GM11168 (cell line): ENCODE measurements around the gene CACNA1B.
"Not testable (repeated sequence)": the region's sequence is repeated elsewhere in the genome, so short reads cannot be mapped to it uniquely, and the experiment has no call there.

Experiments
- in situ Hi-C: fragments of 300-500 bp; cut with MboI; formaldehyde crosslinking; loops from one replicate; pipeline ENCODE4 v1.12.0; 2022; ENCODE audit warnings: low sequenced_read_pairs; ENCODE audit not compliant: unreplicated experiment

Gene CACNA1B

DNA sequence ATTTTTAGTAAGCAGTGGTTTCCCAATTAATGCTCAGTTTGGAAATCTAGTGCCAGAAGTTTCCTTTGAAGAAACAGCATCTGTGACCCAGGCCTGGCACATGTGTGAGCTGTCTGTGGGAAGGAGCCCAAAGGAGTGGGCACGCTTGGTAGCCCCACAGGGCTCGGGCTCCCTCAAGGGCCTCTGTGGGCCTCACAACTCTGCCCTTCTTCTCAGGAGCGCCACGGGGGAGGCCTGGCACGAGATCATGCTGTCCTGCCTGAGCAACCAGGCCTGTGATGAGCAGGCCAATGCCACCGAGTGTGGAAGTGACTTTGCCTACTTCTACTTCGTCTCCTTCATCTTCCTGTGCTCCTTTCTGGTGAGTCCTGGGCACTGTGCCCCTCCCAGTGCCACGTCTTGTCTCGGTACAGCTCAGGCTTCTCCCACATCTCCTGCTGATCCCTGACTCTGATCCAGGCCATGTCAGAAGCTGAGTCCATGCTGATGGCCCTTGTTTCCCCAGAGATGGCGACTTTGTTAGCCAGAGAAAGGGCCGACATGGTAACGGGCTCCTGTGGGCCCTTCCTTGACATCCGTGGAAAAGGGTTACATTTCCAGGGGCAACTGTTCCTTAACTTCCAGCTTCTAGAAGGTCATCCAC, 200.4 kb downstream of the CACNA1B start:
- in situ Hi-C loops = no loop called here

GRCh38 chr9:138078846-138079245, 201.3 kb downstream of the CACNA1B start:
- in situ Hi-C loops = no loop called here

- in situ Hi-C loops = no loop called here
These were observed 203.4 kb downstream of the CACNA1B start for GRCh38 chr9:138080979-138081378.

GRCh38 chr9:138082918-138083636, 205.5 kb downstream of the CACNA1B start:
- in situ Hi-C loops = no loop called here

- in situ Hi-C loops = no loop called here
These were observed 206.3 kb downstream of the CACNA1B start for GRCh38 chr9:138083873-138084272.

DNA sequence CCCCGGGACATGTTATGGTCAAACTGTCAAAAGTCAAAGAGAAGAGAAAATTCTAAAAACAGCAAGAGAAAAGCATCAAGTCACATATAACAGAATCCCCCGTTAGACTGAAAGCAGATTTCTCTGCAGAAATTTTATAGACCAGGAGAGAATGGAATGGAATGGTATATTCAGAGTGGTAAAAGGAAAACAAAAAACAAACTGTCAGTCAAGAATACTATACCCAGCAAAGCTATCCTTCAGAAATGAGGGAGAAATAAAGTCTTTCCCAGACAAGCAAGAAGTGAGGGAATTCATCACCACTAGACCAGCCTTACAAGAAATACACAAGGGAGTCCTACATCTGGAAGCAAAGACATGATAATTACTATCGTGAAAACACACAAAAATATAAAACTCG, 208.0 kb downstream of the CACNA1B start:
- in situ Hi-C loops = no loop called here

GRCh38 chr9:138092057-138092456, 214.5 kb downstream of the CACNA1B start:
- in situ Hi-C loops = not testable (repeated sequence)

DNA sequence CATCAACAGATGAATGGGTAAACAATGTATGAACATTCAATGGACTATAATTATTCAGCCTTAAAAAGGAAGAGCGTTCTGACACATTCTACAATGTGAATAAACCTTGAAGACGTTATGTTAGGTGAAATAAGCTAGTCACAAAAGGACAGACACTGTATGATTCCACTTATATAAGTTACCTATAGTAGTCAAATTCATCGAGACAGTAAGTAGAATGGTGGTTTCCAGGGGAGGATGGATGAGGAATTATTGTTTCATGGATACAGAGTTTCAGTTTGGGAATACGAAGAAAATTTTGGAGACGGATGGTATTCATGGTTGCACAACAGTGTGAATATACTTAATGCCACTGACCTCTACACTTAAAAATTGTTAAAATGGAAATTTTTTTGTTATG, 216.4 kb downstream of the CACNA1B start:
- in situ Hi-C loops = no loop called here

DNA sequence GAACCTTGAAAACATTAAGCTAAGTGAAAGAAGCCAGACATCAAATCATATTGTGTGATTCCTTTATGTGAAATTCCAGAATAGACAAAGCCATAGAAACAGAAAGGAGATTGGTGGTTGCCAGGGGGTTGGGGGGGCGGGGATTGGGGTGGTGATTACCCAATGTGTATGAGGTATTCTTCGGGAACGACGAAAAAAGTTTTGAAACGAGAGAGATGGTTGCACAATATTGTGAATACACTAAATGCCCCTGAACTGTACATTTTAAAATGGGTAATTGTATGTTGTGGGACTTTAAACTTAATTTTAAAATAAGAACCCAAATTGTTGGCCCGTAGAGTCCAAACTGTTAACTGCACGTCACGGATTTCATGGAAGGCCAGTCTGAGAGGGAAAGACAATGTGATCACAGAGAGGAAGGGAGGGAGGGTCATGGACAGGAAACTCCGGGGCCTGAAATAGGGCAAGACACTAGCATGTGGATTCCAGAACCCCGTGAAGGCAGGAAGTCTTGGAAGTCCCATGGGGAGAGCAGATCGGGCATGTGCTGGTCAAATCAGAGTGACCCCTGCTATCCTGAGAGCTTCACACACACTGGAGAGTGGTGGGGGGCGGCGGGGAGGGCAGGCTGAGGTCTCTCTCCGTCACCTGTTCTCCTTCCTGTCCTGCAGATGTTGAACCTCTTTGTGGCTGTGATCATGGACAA, 218.4 kb downstream of the CACNA1B start:
- in situ Hi-C loops = no loop called here

DNA sequence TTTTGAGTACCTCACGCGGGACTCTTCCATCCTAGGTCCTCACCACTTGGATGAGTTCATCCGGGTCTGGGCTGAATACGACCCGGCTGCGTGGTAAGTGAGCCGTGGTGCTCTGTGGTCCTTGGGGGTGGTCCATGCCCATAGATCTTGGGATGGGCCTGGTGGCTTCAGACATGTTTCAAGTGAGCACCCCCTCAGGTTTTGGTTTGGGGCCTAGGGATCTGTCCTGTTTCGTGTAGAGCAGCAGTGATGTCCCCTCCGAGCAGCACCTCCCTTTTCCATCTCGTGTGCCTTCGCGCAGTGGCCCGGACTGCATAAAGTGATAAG, 218.9 kb downstream of the CACNA1B start:
- in situ Hi-C loops = no loop called here

DNA sequence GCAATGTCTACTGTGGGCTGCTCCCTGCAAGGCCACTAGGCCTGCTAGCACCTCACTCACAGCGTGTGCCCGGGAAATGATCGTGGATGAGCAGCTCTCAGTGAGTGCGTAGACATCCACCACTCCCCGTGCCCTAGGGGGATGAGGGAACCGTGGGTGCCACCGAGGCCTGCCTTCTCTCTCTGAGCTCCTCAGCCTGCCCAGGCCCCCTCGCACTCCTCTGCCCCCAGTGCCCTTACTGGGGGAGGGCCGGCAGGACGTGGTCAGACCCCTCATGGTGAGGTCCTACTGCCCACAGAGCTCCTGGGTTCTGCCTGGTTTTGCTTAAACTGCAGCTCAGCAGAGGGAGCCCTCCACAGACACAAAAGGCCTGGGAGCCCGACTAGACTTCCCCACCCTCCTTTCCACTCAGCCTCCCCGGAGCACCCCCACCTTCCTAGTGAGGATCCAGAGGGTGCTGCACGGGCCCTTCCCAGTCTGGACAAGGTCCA, 220.0 kb downstream of the CACNA1B start:
- in situ Hi-C loops = no loop called here

DNA sequence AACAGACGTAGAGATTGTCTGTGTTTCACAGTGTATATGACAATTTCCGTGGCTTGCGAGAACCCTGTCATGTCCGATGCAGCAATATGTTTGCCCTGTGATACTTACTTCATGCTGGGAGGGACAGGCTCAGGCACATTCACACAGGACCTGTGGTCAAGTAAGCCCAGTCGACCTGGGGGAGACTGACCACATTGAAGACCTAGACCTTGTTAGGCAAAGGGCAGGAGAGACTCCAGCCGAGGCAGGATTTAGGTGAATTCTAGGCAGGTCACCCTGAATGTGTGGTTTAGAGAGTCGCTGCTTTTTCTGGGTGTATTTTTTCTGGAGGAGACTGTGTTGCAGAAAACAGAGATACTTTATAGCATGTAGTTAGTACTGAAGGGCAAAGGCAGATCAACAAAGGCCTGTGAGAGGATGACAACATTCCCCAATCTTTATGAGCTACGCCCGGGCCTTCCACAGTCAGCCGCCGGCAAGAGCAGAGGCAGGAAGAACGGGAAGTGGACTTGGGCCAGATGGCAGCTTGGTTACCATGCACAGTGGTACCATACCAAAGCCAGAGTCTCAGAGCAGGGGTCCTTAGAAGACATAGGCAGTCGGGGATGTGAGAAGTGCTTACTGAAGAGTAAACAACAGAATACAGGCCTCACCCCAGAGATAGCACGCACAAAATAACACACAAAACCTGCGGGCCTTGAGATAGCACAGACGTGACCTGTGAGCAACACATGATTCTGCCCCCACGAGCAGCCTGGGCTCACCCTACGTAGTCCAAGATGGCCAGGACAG, 220.7 kb downstream of the CACNA1B start:
- in situ Hi-C loops = no loop called here

- in situ Hi-C loops = no loop called here
These were observed 221.6 kb downstream of the CACNA1B start for GRCh38 chr9:138098908-138099791.

DNA sequence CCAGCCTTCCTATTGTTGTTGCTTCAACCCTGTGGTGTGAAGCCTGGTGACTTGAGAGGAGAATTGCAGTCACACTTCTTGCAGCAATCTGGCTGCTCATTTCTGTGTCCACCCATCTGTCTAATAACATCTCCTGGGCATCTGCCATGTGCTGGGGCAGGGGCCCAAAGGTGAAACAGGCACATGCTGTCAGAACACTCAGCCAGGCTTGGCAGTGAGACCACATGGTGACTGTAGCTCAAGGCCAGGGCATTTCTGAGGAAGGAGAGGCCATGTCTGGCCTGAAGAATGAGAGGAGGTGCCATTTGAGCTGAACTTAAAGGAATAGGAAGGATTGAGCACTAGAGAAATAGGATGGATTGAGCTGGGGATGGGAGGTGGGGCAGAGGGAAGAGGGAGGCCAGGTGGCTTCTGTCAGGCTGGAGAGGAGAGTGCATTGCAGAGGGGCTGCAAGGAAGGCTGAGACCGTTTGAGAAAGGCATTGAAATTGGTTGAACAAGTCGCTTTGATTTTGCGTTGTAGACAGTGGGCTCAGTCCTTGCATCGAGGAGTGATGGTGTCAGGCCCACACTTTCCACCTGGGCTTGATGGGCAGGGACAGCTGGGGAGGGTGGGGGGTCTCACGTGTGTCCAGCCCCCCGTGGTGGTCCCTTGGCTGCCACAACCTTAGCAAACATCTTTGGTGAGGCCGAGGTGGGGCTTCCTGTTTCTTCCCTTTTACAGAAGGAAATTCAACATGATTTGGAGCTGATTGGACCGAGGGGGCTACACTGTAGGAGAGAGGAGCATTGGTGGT, 222.4 kb downstream of the CACNA1B start:
- in situ Hi-C loops = no loop called here

DNA sequence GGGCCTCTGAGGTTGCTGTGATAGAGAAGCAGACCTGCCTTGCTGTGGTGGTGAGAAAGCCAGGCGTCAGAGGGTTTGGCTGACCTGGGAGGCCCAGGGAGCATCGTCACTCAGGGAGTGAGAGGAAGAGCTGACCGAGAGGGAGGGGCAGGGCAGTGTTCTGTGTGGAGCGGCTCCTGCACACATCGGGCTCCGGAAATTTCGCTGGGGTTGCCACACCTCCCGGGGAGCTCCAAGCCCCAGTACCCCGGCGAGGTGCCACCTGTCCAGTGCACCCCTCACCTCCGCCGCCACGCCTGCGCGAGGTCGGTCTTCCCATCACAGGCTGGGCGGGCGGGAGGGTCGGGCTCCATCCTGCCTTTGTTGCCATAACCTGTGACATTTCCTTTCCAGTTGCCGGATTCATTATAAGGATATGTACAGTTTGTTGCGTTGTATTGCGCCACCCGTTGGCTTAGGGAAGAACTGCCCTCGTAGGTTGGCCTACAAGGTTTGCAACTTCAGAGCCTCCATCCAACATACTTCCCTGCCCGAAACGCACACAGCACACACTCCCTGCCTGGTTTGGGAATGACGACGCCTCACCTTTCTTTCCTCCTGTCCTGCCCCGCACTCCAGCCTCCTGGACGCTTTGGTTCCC, 223.2 kb downstream of the CACNA1B start:
- in situ Hi-C loops = no loop called here

GRCh38 chr9:138101444-138102234, 224.1 kb downstream of the CACNA1B start:
- in situ Hi-C loops = no loop called here

GRCh38 chr9:138102246-138103051, 224.9 kb downstream of the CACNA1B start:
- in situ Hi-C loops = no loop called here
